Naive B cell (primary cell): Measurements from ENCODE around the gene ZNF169. TPM values are rescaled to one million over a fixed set of nuclear protein-coding genes. Genes with fewer than 3 reads are reported as not detected.
"Not testable (repeated sequence)": the region's sequence is repeated elsewhere in the genome, so short reads cannot be mapped to it uniquely, and the experiment has no call there.

ENCODE experiments used
- ATAC-seq, 2 donors: fragments of 150-1000 bp; cut with Tn5 transposase; 2 replicates each; pipeline ENCODE4 v1.10.0; 2021; ENCODE audit warnings: low read depth in 2 of 2, mild to moderate bottlenecking in 2 of 2, moderate library complexity in 2 of 2
- DNase-seq: peaks from one replicate; pipeline ENCODE4 v3.0.0; 2022
- H3K27ac Mint-ChIP-seq, 6 donors: one replicate each; pipeline ENCODE4 v1.8.0; 2020 to 2022; ENCODE audit warnings: mild to moderate bottlenecking in 6 of 6, mixed read lengths in 6 of 6, moderate library complexity in 5 of 6, inconsistent platforms in 2 of 6
- H3K27me3 Mint-ChIP-seq, 3 donors: one replicate each; pipeline ENCODE4 v1.8.0; 2021 to 2022; ENCODE audit warnings: mixed read lengths in 3 of 3, mild to moderate bottlenecking in 1 of 3
- H3K36me3 Mint-ChIP-seq, 2 donors: one replicate each; pipeline ENCODE4 v1.8.0; 2020 to 2022; ENCODE audit warnings: mixed read lengths in 2 of 2, inconsistent platforms in 1 of 2, mild to moderate bottlenecking in 1 of 2
- H3K4me1 Mint-ChIP-seq, 3 donors: one replicate each; pipeline ENCODE4 v1.8.0; 2020 to 2022; ENCODE audit warnings: mixed read lengths in 3 of 3, inconsistent platforms in 1 of 3, mild to moderate bottlenecking in 1 of 3, moderate library complexity in 1 of 3
- H3K4me3 Mint-ChIP-seq, 8 donors: one replicate each; pipeline ENCODE4 v1.8.0; 2020 to 2022; ENCODE audit warnings: mild to moderate bottlenecking in 8 of 8, mixed read lengths in 8 of 8, moderate library complexity in 8 of 8, inconsistent platforms in 2 of 8
- H3K9me3 Mint-ChIP-seq, 7 donors: one replicate each; pipeline ENCODE4 v1.8.0; 2020 to 2022; ENCODE audit warnings: mixed read lengths in 7 of 7, mild to moderate bottlenecking in 5 of 7, inconsistent platforms in 2 of 7, moderate library complexity in 1 of 7
- polyA plus RNA-seq, 6 donors: library from polyadenylated mRNA; unstranded; fragments of 300-500 nt; fragmentation: Illumina TruSeq; gene quantifications; one replicate each; pipeline ENCODE4 v1.2.3, GENCODE V29; 2021; ENCODE audit warnings: low read depth in 6 of 6

Gene ZNF169
- polyA plus RNA-seq, 6 donors from 2014 or later: 1.6 to 6.8 (median 4.8) TPM

DNA sequence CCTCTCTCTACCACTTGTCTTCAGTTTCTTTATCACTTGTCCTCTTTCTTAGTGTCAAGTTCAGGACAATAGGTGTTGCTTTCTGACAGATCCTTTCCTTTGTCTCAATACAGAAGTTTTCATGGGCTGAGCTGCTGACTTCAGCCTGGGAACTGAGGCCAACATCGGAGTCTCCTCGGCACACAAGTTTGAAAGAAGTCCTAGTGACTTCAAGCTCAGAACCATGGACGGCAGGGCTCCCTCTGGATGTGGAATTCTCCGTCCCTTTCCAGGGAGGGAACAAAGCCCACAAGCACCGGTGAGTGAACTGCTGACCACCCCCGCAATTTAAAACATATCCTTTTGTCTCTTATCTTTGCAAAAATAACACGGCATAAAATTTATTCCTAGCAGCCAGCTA lies 79.6 kb downstream of the ZNF169 start:
- not testable (repeated sequence) for H3K4me1 Mint-ChIP-seq, ATAC-seq, H3K36me3 Mint-ChIP-seq, H3K4me3 Mint-ChIP-seq, H3K9me3 Mint-ChIP-seq, H3K27me3 Mint-ChIP-seq, DNase-seq, H3K27ac Mint-ChIP-seq

DNA sequence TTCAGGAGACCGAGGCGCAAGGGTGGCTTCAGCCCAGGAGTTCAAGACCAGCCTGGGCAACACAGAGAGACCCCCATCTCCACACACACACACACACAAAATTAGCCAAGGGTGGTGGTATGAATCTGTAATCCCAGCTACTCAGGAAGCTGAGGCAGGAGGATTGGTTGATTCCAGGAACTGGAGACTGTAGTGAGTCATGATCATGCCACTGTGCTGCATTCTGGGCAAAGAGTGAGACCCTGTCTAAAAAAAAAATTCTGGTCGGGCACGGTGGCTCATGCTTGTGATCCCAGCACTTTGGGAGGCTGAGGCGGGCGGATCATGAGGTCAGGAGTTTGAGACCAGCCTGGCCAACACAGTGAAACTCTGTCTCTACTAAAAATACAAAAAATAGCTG lies 80.6 kb downstream of the ZNF169 start:
- not testable (repeated sequence) for DNase-seq, H3K4me1 Mint-ChIP-seq, H3K27ac Mint-ChIP-seq

DNA sequence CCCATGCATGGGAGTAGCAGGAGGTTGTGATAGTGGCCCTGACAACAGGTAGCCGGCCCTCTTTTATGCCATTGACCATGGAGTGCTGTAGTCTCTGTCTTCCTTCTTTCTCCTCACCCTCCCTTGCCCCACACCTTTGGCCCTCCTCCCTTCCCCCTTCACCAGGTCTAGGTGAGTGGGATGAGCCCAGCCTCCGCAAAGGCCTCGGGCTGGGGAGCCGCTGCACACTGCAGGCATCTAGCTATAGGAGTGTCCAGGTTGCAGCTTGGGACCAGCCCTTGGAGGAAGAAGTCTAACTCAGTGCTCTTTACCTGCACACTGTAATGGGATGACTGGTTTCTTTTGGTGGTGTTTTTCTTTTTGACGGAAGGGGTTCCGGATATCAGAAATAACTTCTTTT lies 81.7 kb downstream of the ZNF169 start:
- peak overlapping the region in 1 of 8 donors; percentile 42 for H3K4me3 Mint-ChIP-seq

More for the DNA sequence above, 80.6 kb downstream of the ZNF169 start:
- H3K27me3 Mint-ChIP-seq, H3K4me3 Mint-ChIP-seq, H3K36me3 Mint-ChIP-seq, H3K9me3 Mint-ChIP-seq, ATAC-seq: not testable (repeated sequence)

DNA sequence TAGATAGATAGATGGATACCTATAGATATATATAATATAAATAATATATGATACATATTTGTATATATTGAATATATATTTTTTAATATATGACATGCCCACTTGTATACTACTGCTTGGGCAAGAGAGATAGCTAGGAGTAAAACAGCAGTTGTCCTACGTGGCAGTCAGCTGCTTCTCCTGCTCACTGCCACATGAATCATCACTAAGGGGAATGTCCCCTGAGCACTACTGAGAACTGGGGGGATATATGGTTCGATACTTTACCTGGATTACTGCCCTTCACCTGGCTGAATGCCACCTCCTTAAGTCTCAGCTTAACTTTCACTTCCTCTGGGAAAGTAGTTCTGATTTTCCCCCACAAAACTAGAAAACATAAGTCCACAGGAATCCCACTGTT lies 82.6 kb downstream of the ZNF169 start:
- H3K27ac Mint-ChIP-seq, ATAC-seq, H3K4me1 Mint-ChIP-seq, DNase-seq, H3K27me3 Mint-ChIP-seq, H3K36me3 Mint-ChIP-seq, H3K9me3 Mint-ChIP-seq, H3K4me3 Mint-ChIP-seq: not testable (repeated sequence)

More for the DNA sequence above, 81.7 kb downstream of the ZNF169 start:
- H3K36me3 Mint-ChIP-seq, H3K9me3 Mint-ChIP-seq, H3K4me1 Mint-ChIP-seq, H3K27me3 Mint-ChIP-seq, DNase-seq, H3K27ac Mint-ChIP-seq, ATAC-seq: not testable (repeated sequence)

DNA sequence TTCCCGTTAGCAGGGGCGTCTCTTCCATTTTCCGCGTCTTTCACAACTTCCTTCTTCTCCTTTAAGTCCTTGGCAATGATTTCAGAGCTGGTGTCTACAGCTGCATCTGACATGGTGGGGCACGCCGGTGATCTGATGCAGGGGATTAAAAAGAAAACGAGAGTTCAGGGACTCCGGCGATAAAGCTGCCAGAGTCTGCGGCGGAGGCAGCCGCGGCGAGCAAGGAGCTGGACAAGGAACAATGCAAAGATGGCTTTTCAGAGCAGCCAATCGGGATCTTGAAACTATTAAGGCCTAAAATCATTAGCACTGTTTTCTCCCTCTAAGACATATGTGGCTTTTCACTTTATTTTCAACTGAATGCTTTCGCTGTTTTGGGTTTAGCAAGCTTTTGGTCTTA lies 88.4 kb downstream of the ZNF169 start:
- not testable (repeated sequence) for H3K36me3 Mint-ChIP-seq, H3K4me1 Mint-ChIP-seq, DNase-seq, H3K9me3 Mint-ChIP-seq, H3K4me3 Mint-ChIP-seq, H3K27me3 Mint-ChIP-seq, ATAC-seq
- peak overlapping the region in 1 of 6 donors; percentile 84 for H3K27ac Mint-ChIP-seq

DNA sequence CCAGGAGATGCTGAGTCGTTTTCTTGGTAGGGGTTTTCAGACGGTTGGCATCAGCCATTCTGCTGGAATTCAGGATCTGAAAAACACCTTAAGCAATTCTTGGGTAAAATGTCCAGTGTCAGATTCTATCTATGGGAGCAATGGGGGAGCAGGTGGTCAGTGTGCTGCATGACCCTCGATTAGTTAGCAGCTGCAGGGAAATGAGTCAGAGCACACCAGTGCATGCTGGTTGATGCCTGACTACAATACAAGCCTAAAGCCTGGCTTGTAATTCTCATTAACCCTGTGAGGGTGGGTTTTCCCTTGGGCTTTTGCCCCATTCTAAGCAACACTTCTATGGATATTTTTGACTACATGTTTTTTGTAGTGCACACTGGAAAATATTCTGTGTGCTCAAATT lies 89.7 kb downstream of the ZNF169 start:
- not testable (repeated sequence) for DNase-seq, H3K9me3 Mint-ChIP-seq, H3K36me3 Mint-ChIP-seq, H3K27ac Mint-ChIP-seq, ATAC-seq, H3K4me3 Mint-ChIP-seq, H3K27me3 Mint-ChIP-seq, H3K4me1 Mint-ChIP-seq

Other genes starting within 250 kb of the ZNF169 start
- gene PTPDC1, start 174.8 kb upstream of the ZNF169 start, polyA plus RNA-seq: 1 to 10 TPM; 2.4 to 6.2 (median 3.6) TPM
- gene NUTM2F, start 69.3 kb downstream of the ZNF169 start, polyA plus RNA-seq: not detected